ENCODE measurements around the gene NDUFB1.

The NDUFB1 gene

GRCh38 chr14:92154283-92154942 lies 32.9 kb upstream of the NDUFB1 start:
- no peak overlapping the region for H3K27ac ChIP-seq (ENCODE audit: low read length, poor library complexity, severe bottlenecking)
- no peak overlapping the region for H3K23ac ChIP-seq (ENCODE audit: low read length in 2 of 2)
- H3K4me2 ChIP-seq (ENCODE audit: low read length, poor library complexity, severe bottlenecking): no peak overlapping the region
- no peak overlapping the region for H3K4me3 ChIP-seq (ENCODE audit: insufficient read depth in 1 of 2, low read depth in 1 of 2, low read length in 2 of 2)
- no peak overlapping the region for H4K8ac ChIP-seq (ENCODE audit: low read length)
- H3K9me3 ChIP-seq (ENCODE audit: control insufficient read depth, low read length): no peaks in the 10 kb centered on the region
- no peak overlapping the region for H2AFZ ChIP-seq (ENCODE audit: low read depth, low read length)
- H2BK120ac ChIP-seq (ENCODE audit: low read depth, low read length): no peak overlapping the region
- H4K91ac ChIP-seq (ENCODE audit: low read length): no peak overlapping the region
- H3K9ac ChIP-seq (ENCODE audit: low read length): peak overlapping the region; percentile 17
- no peak overlapping the region for H2BK15ac ChIP-seq (ENCODE audit: low read depth, poor library complexity, severe bottlenecking)
- no peak overlapping the region for H2BK12ac ChIP-seq (ENCODE audit: low read length in 2 of 2)
- H3K36me3 ChIP-seq (ENCODE audit: control insufficient read depth in 1 of 2, insufficient read depth in 2 of 2, low read depth in 1 of 2, low read length in 2 of 2): peaks cover 15 to 70% of the 10 kb centered on the region in 2 experiments
- H3K14ac ChIP-seq (ENCODE audit: low read length in 2 of 2): no peak overlapping the region
- H3K27me3 ChIP-seq (ENCODE audit: control insufficient read depth in 1 of 2, insufficient read depth in 1 of 2, low read length in 2 of 2): no peaks in the 10 kb centered on the region
- H3K18ac ChIP-seq (ENCODE audit: low read depth in 1 of 2, low read length in 2 of 2): no peak overlapping the region
- peaks cover 16% of the 10 kb centered on the region for H3K79me1 ChIP-seq (replicated peaks; ENCODE audit: low read length, poor library complexity, severe bottlenecking)
- H3K4me1 ChIP-seq (ENCODE audit: control insufficient read depth, insufficient read depth, low read depth, low read length): no peaks in the 10 kb centered on the region
- H2AK5ac ChIP-seq (ENCODE audit: low read length, severe bottlenecking): no peak overlapping the region
- no peak for DNase-seq
- WGBS: 82% methylated on average over 2 of the region's 3 CpGs
- H3K4ac ChIP-seq (ENCODE audit: low read depth in 1 of 2, low read length in 2 of 2): no peak overlapping the region
- H2BK5ac ChIP-seq (ENCODE audit: low read depth, low read length, poor library complexity, severe bottlenecking): no peak overlapping the region

DNA sequence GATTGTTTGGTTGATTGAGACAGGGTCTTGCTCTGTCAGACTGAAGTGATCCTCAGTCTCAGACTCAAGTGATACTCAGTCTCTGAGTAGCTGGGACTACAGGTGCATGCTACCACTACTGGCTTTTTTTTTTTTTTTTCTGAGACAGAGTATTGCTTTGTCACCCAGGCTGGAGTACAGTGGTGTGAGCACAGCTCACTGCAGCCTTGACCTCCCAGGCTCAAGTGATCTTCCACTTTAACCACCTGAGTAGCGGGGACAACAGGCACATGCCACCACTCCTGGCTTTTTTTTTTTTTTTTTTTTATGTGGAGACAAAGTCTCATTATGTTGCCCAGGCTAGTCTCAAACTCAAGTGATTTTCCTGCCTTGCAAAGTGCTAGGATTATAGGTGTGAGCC lies 32.1 kb upstream of the NDUFB1 start:
- no peak for DNase-seq
- no peak overlapping the region for H4K8ac ChIP-seq (ENCODE audit: low read length)

DNA sequence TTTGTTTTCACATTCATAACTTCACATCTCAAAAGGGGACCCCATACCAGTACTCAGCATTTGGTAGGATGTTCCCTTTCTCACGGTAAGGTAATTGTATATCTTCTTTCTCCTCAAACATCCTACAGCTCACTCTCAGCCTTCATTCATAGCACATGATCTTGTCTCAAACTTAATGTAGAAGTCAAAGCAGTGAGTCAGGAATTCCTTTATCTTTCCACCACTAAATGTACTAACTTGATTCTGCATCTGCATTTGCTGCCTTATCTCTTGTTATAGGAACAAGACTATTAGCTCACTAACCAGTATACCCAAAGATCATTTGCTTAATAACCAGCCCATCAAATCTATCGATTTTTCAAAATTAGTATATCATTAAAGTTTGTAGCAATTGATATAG lies 23.2 kb upstream of the NDUFB1 start:
- H2BK12ac ChIP-seq (ENCODE audit: low read length in 2 of 2): no peak overlapping the region
- H2BK120ac ChIP-seq (ENCODE audit: low read depth, low read length): no peak overlapping the region
- no peak overlapping the region for H3K23ac ChIP-seq (ENCODE audit: low read length in 2 of 2)
- no peaks in the 10 kb centered on the region for H3K27me3 ChIP-seq (ENCODE audit: control insufficient read depth in 1 of 2, insufficient read depth in 1 of 2, low read length in 2 of 2)
- peak; percentile 46 for DNase-seq
- H4K8ac ChIP-seq (ENCODE audit: low read length): no peak overlapping the region
- peaks cover 14 to 89% of the 10 kb centered on the region in 2 experiments for H3K36me3 ChIP-seq (ENCODE audit: control insufficient read depth in 1 of 2, insufficient read depth in 2 of 2, low read depth in 1 of 2, low read length in 2 of 2)
- H3K4me2 ChIP-seq (ENCODE audit: low read length, poor library complexity, severe bottlenecking): no peak overlapping the region
- H3K4ac ChIP-seq (ENCODE audit: low read depth in 1 of 2, low read length in 2 of 2): no peak overlapping the region
- no peaks in the 10 kb centered on the region for H3K9me3 ChIP-seq (ENCODE audit: control insufficient read depth, low read length)
- no peak overlapping the region for H3K4me3 ChIP-seq (ENCODE audit: insufficient read depth in 1 of 2, low read depth in 1 of 2, low read length in 2 of 2)
- H3K9ac ChIP-seq (ENCODE audit: low read length): peak overlapping the region; percentile 37
- H2AFZ ChIP-seq (ENCODE audit: low read depth, low read length): no peak overlapping the region
- H3K79me1 ChIP-seq (replicated peaks; ENCODE audit: low read length, poor library complexity, severe bottlenecking): peaks cover 18% of the 10 kb centered on the region
- WGBS: 100% methylated on average over 2 of the region's 2 CpGs
- no peak overlapping the region for H3K18ac ChIP-seq (ENCODE audit: low read depth in 1 of 2, low read length in 2 of 2)
- H4K91ac ChIP-seq (ENCODE audit: low read length): no peak overlapping the region
- no peak overlapping the region for H2BK15ac ChIP-seq (ENCODE audit: low read depth, poor library complexity, severe bottlenecking)
- no peak overlapping the region for H3K14ac ChIP-seq (ENCODE audit: low read length in 2 of 2)
- H2BK5ac ChIP-seq (ENCODE audit: low read depth, low read length, poor library complexity, severe bottlenecking): no peak overlapping the region
- H2AK5ac ChIP-seq (ENCODE audit: low read length, severe bottlenecking): no peak overlapping the region
- H3K4me1 ChIP-seq (ENCODE audit: control insufficient read depth, insufficient read depth, low read depth, low read length): no peaks in the 10 kb centered on the region
- H3K27ac ChIP-seq (ENCODE audit: low read length, poor library complexity, severe bottlenecking): no peak overlapping the region

More for the DNA sequence above, 32.1 kb upstream of the NDUFB1 start:
- Histone ChIP-seq H3K4ac (ENCODE audit: low read depth in 1 of 2, low read length in 2 of 2) (no peak overlapping the region), H2BK12ac (ENCODE audit: low read length in 2 of 2) (no peak overlapping the region), H3K4me1 (ENCODE audit: control insufficient read depth, insufficient read depth, low read depth, low read length) (no peaks in the 10 kb centered on the region), H3K23ac (ENCODE audit: low read length in 2 of 2) (no peak overlapping the region), H3K36me3 (ENCODE audit: control insufficient read depth in 1 of 2, insufficient read depth in 2 of 2, low read depth in 1 of 2, low read length in 2 of 2) (peaks cover 16 to 70% of the 10 kb centered on the region in 2 experiments), H3K18ac (ENCODE audit: low read depth in 1 of 2, low read length in 2 of 2) (no peak overlapping the region), H2AK5ac (ENCODE audit: low read length, severe bottlenecking) (no peak overlapping the region), H3K4me3 (ENCODE audit: insufficient read depth in 1 of 2, low read depth in 1 of 2, low read length in 2 of 2) (no peak overlapping the region), H3K9ac (ENCODE audit: low read length) (no peak overlapping the region), H3K9me3 (ENCODE audit: control insufficient read depth, low read length) (no peaks in the 10 kb centered on the region), H3K27ac (ENCODE audit: low read length, poor library complexity, severe bottlenecking) (no peak overlapping the region), H3K79me1 (replicated peaks; ENCODE audit: low read length, poor library complexity, severe bottlenecking) (peaks cover 19% of the 10 kb centered on the region), H3K27me3 (ENCODE audit: control insufficient read depth in 1 of 2, insufficient read depth in 1 of 2, low read length in 2 of 2) (no peaks in the 10 kb centered on the region), H2BK5ac (ENCODE audit: low read depth, low read length, poor library complexity, severe bottlenecking) (no peak overlapping the region), H2BK120ac (ENCODE audit: low read depth, low read length) (no peak overlapping the region), H3K14ac (ENCODE audit: low read length in 2 of 2) (no peak overlapping the region), H2AFZ (ENCODE audit: low read depth, low read length) (no peak overlapping the region), H4K91ac (ENCODE audit: low read length) (no peak overlapping the region), H2BK15ac (ENCODE audit: low read depth, poor library complexity, severe bottlenecking) (no peak overlapping the region), H3K4me2 (ENCODE audit: low read length, poor library complexity, severe bottlenecking) (no peak overlapping the region)
- no CpG with 5 or more reads among the region's 1 CpG for WGBS

DNA sequence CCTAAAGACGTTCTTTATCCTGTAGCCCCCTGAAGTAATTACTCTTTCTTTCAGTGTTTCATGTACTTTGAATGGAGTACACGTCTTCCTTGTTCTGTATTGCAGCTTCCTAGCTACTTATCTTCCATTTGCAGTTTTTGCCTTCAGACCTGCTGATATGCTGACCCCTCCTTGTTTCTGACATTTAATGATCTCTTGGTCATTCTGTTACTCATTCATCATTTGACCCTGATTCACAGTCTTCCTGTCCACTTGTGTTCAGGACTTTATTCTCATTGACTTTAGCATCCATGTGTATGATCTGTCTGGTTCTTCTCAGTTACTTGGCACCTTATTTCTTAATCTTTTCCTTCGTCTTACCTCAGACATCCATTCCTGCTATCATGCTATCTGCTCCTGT lies 22.5 kb upstream of the NDUFB1 start:
- peaks cover 11 to 85% of the 10 kb centered on the region in 2 experiments for H3K36me3 ChIP-seq (ENCODE audit: control insufficient read depth in 1 of 2, insufficient read depth in 2 of 2, low read depth in 1 of 2, low read length in 2 of 2)
- no peak overlapping the region for H3K4me2 ChIP-seq (ENCODE audit: low read length, poor library complexity, severe bottlenecking)
- H4K91ac ChIP-seq (ENCODE audit: low read length): no peak overlapping the region
- peak overlapping the region; percentile 37 for H3K9ac ChIP-seq (ENCODE audit: low read length)
- no peaks in the 10 kb centered on the region for H3K9me3 ChIP-seq (ENCODE audit: control insufficient read depth, low read length)
- DNase-seq: no peak
- WGBS: 93% methylated on average over 3 of the region's 3 CpGs
- peaks cover 16% of the 10 kb centered on the region for H3K79me1 ChIP-seq (replicated peaks; ENCODE audit: low read length, poor library complexity, severe bottlenecking)
- no peak overlapping the region for H4K8ac ChIP-seq (ENCODE audit: low read length)
- no peak overlapping the region for H3K14ac ChIP-seq (ENCODE audit: low read length in 2 of 2)
- H3K4me1 ChIP-seq (ENCODE audit: control insufficient read depth, insufficient read depth, low read depth, low read length): no peaks in the 10 kb centered on the region
- H3K4me3 ChIP-seq (ENCODE audit: insufficient read depth in 1 of 2, low read depth in 1 of 2, low read length in 2 of 2): no peak overlapping the region
- no peak overlapping the region for H3K23ac ChIP-seq (ENCODE audit: low read length in 2 of 2)
- H3K27me3 ChIP-seq (ENCODE audit: control insufficient read depth in 1 of 2, insufficient read depth in 1 of 2, low read length in 2 of 2): no peaks in the 10 kb centered on the region
- H3K4ac ChIP-seq (ENCODE audit: low read depth in 1 of 2, low read length in 2 of 2): no peak overlapping the region
- no peak overlapping the region for H2AFZ ChIP-seq (ENCODE audit: low read depth, low read length)
- H3K27ac ChIP-seq (ENCODE audit: low read length, poor library complexity, severe bottlenecking): no peak overlapping the region
- H2BK120ac ChIP-seq (ENCODE audit: low read depth, low read length): no peak overlapping the region
- H3K18ac ChIP-seq (ENCODE audit: low read depth in 1 of 2, low read length in 2 of 2): no peak overlapping the region
- no peak overlapping the region for H2BK5ac ChIP-seq (ENCODE audit: low read depth, low read length, poor library complexity, severe bottlenecking)
- no peak overlapping the region for H2AK5ac ChIP-seq (ENCODE audit: low read length, severe bottlenecking)
- H2BK15ac ChIP-seq (ENCODE audit: low read depth, poor library complexity, severe bottlenecking): no peak overlapping the region
- H2BK12ac ChIP-seq (ENCODE audit: low read length in 2 of 2): no peak overlapping the region
